ENCODE measurements around the gene B3GNT3.
"Not testable (repeated sequence)": the region's sequence is repeated elsewhere in the genome, so short reads cannot be mapped to it uniquely, and the experiment has no call there.

The B3GNT3 gene

GRCh38 chr19:17766543-17767131 lies 28.3 kb upstream of the B3GNT3 start:
- TF ChIP-seq CTCF (IDR thresholded peaks at IDR 0.05; ENCODE audit: insufficient read depth, low read depth, low read length, missing control alignments): peak; percentile 96
- H3K4me3 ChIP-seq (ENCODE audit: low read depth, low read length): no peak overlapping the region
- peak; percentile 88 for DNase-seq (ENCODE audit: low read depth)

GRCh38 chr19:17767559-17767958 lies 27.4 kb upstream of the B3GNT3 start:
- no peak for TF ChIP-seq CTCF (IDR thresholded peaks at IDR 0.05; ENCODE audit: insufficient read depth, low read depth, low read length, missing control alignments)
- H3K4me3 ChIP-seq (ENCODE audit: low read depth, low read length): no peak overlapping the region
- DNase-seq (ENCODE audit: low read depth): no peak

- H3K4me3 ChIP-seq (ENCODE audit: low read depth, low read length): no peak overlapping the region
- TF ChIP-seq CTCF (IDR thresholded peaks at IDR 0.05; ENCODE audit: insufficient read depth, low read depth, low read length, missing control alignments): no peak
- DNase-seq (ENCODE audit: low read depth): no peak
Observed at GRCh38 chr19:17770613-17771012, 24.3 kb upstream of the B3GNT3 start.

- H3K4me3 ChIP-seq (ENCODE audit: low read depth, low read length): no peak overlapping the region
- no peak for TF ChIP-seq CTCF (IDR thresholded peaks at IDR 0.05; ENCODE audit: insufficient read depth, low read depth, low read length, missing control alignments)
- DNase-seq (ENCODE audit: low read depth): peak; percentile 69
Observed at GRCh38 chr19:17772172-17772571, 22.8 kb upstream of the B3GNT3 start.

GRCh38 chr19:17775245-17775927 lies 19.6 kb upstream of the B3GNT3 start:
- DNase-seq (ENCODE audit: low read depth): no peak
- no peak overlapping the region for H3K4me3 ChIP-seq (ENCODE audit: low read depth, low read length)
- peak; percentile 60 for TF ChIP-seq CTCF (IDR thresholded peaks at IDR 0.05; ENCODE audit: insufficient read depth, low read depth, low read length, missing control alignments)

- DNase-seq (ENCODE audit: low read depth): peak; percentile 92
- TF ChIP-seq CTCF (IDR thresholded peaks at IDR 0.05; ENCODE audit: insufficient read depth, low read depth, low read length, missing control alignments): no peak
- no peak overlapping the region; the same call in 1 of the 2 replicates for H3K4me3 ChIP-seq (ENCODE audit: low read depth, low read length)
Observed at GRCh38 chr19:17775991-17776803, 18.7 kb upstream of the B3GNT3 start.

GRCh38 chr19:17777840-17778239 lies 17.1 kb upstream of the B3GNT3 start:
- not testable (repeated sequence) for H3K4me3 ChIP-seq (ENCODE audit: low read depth, low read length); DNase-seq (ENCODE audit: low read depth)
